ENCODE data around the gene PTPRG. TPM values are rescaled to one million over a fixed set of nuclear protein-coding genes. Genes with fewer than 3 reads are reported as not detected.

The PTPRG gene
- total RNA-seq, 1 experiment from 2014 or later, result 69.3 TPM

GRCh38 chr3:61682671-61683548 is 121.5 kb downstream of the PTPRG start:
- Mint-ChIP-seq H3K36me3 (ENCODE audit: insufficient read depth in 1 of 3, low read depth in 3 of 3) (peaks cover 0 to 2% (median 0%) of the 10 kb centered on the region in 3 experiments; a peak in 2 of 7 replicates), H3K9me3 (no peaks in the 10 kb centered on the region), H3K4me1 (peaks cover 87 to 94% of the 10 kb centered on the region in 2 experiments), H3K27ac (no peak overlapping the region; a peak in 1 of 7 replicates), H3K4me3 (no peak overlapping the region), H3K27me3 (ENCODE audit: low read depth) (peaks cover 21% of the 10 kb centered on the region)
- no peak overlapping the region for H2AK5ac ChIP-seq (ENCODE audit: insufficient read length, low read length)
- H4K8ac ChIP-seq (replicated peaks; ENCODE audit: insufficient read length, low read depth, low read length), result no peak overlapping the region
- H4K5ac ChIP-seq (ENCODE audit: insufficient read length, low read depth, low read length), result no peak overlapping the region
- WGBS (ENCODE audit: extremely low coverage, insufficient read length, low lambda C conversion rate), result no CpG with 5 or more reads among the region's 10 CpGs
- DNase-seq, result no peak
- peaks cover 2% of the 10 kb centered on the region for H4K20me1 ChIP-seq (ENCODE audit: control insufficient read depth, insufficient read depth, insufficient read length)
- no peak overlapping the region for H3K56ac ChIP-seq (ENCODE audit: insufficient read length, low read depth, low read length)
- H3K27ac ChIP-seq (ENCODE audit: insufficient read length, low read depth, low read length), result no peak overlapping the region
- no peak overlapping the region for H3K23ac ChIP-seq (ENCODE audit: insufficient read length, low read depth, low read length)
- no peak overlapping the region for H2AFZ ChIP-seq (ENCODE audit: low read length)
- peaks cover 53% of the 10 kb centered on the region for H3K4me1 ChIP-seq (ENCODE audit: insufficient read depth, low read length)
- no peak overlapping the region for H3K4me2 ChIP-seq (ENCODE audit: insufficient read depth, insufficient read length, low read length)
- no peak overlapping the region for H4K91ac ChIP-seq (ENCODE audit: insufficient read length, low read depth, low read length)
- H3K79me1 ChIP-seq (ENCODE audit: insufficient read depth, low read depth, low read length, poor library complexity, severe bottlenecking), result peaks cover 12% of the 10 kb centered on the region
- TF ChIP-seq, protein P1, sequence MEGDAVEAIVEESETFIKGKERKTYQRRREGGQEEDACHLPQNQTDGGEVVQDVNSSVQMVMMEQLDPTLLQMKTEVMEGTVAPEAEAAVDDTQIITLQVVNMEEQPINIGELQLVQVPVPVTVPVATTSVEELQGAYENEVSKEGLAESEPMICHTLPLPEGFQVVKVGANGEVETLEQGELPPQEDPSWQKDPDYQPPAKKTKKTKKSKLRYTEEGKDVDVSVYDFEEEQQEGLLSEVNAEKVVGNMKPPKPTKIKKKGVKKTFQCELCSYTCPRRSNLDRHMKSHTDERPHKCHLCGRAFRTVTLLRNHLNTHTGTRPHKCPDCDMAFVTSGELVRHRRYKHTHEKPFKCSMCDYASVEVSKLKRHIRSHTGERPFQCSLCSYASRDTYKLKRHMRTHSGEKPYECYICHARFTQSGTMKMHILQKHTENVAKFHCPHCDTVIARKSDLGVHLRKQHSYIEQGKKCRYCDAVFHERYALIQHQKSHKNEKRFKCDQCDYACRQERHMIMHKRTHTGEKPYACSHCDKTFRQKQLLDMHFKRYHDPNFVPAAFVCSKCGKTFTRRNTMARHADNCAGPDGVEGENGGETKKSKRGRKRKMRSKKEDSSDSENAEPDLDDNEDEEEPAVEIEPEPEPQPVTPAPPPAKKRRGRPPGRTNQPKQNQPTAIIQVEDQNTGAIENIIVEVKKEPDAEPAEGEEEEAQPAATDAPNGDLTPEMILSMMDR (conservative IDR thresholded peaks at IDR 0.05), result no peak
- H2BK5ac ChIP-seq (ENCODE audit: insufficient read length, low read length), result no peak overlapping the region
- no peak overlapping the region for H3K14ac ChIP-seq (ENCODE audit: insufficient read depth, low read length)
- no peak overlapping the region for H3K18ac ChIP-seq (ENCODE audit: insufficient read length, low read depth, low read length)
- no peak overlapping the region for H2BK15ac ChIP-seq (ENCODE audit: low read depth, low read length)
- H3K27me3 ChIP-seq (ENCODE audit: insufficient read depth, low read length), result no peaks in the 10 kb centered on the region
- H3K23me2 ChIP-seq (ENCODE audit: insufficient read length, low read depth, low read length, poor library complexity, severe bottlenecking), result no peaks in the 10 kb centered on the region
- H2BK120ac ChIP-seq (ENCODE audit: low read depth, low read length, poor library complexity, severe bottlenecking), result no peak overlapping the region
- no peaks in the 10 kb centered on the region for H3K9me3 ChIP-seq (ENCODE audit: control insufficient read depth, low read depth, low read length)
- H3T11ph ChIP-seq (ENCODE audit: low read length), result no peak overlapping the region
- no peak overlapping the region for H3K4ac ChIP-seq (ENCODE audit: low read depth, low read length)
- no peak overlapping the region for H2BK12ac ChIP-seq (ENCODE audit: insufficient read length, low read depth, low read length)
- no peak overlapping the region for H3K9ac ChIP-seq (ENCODE audit: extremely low read depth, insufficient read length, low read length)
- H3K79me2 ChIP-seq (ENCODE audit: insufficient read depth, low read length), result peaks cover 48% of the 10 kb centered on the region; the same call in 1 of the 2 replicates
- H2BK20ac ChIP-seq (ENCODE audit: low read depth, low read length, poor library complexity, severe bottlenecking), result no peak overlapping the region
